Measurements from ENCODE around the gene SIPA1L3.
A peak's percentile ranks its signal among the peaks of the same experiment; 100 is the strongest.
"Not testable (repeated sequence)": the region's sequence is repeated elsewhere in the genome, so short reads cannot be mapped to it uniquely, and the experiment has no call there.

The SIPA1L3 gene

GRCh38 chr19:37906869-37907734 is at the start of gene SIPA1L3:
Gene SIPA1L3, plus strand, starts transcription at chr19:37907208. Its CDS starts 174,358 bp downstream, at chr19:38081566.
- peak; percentile 98 for DNase-seq

- DNase-seq, result no peak
Measured at GRCh38 chr19:37864501-37864900, 42.5 kb upstream of the SIPA1L3 start.

GRCh38 chr19:37865930-37866329 is 41.1 kb upstream of the SIPA1L3 start:
- DNase-seq, result not testable (repeated sequence)

- DNase-seq, result no peak
Measured at GRCh38 chr19:37867831-37868230, 39.2 kb upstream of the SIPA1L3 start.

GRCh38 chr19:37869766-37870340 is 37.2 kb upstream of the SIPA1L3 start:
- no peak for DNase-seq

- no peak for DNase-seq
Measured at GRCh38 chr19:37872383-37872782, 34.6 kb upstream of the SIPA1L3 start.

- no peak for DNase-seq
Measured at GRCh38 chr19:37874784-37875183, 32.2 kb upstream of the SIPA1L3 start.

- no peak for DNase-seq
Measured at GRCh38 chr19:37876032-37876431, 31.0 kb upstream of the SIPA1L3 start.

- DNase-seq, result no peak
Measured at GRCh38 chr19:37877147-37877546, 29.9 kb upstream of the SIPA1L3 start.

GRCh38 chr19:37885392-37885791 is 21.6 kb upstream of the SIPA1L3 start:
- DNase-seq, result no peak

- no peak for DNase-seq
Measured at GRCh38 chr19:37886571-37886970, 20.4 kb upstream of the SIPA1L3 start.

GRCh38 chr19:37893845-37894575 is 13.0 kb upstream of the SIPA1L3 start:
- no peak for DNase-seq

GRCh38 chr19:37896180-37896579 is 10.8 kb upstream of the SIPA1L3 start:
- no peak for DNase-seq

- no peak for DNase-seq
Measured at GRCh38 chr19:37899453-37899852, 7.6 kb upstream of the SIPA1L3 start.

GRCh38 chr19:37899966-37900365 is 7.0 kb upstream of the SIPA1L3 start:
- no peak for DNase-seq

GRCh38 chr19:37902668-37903067 is 4.3 kb upstream of the SIPA1L3 start:
- DNase-seq, result peak; percentile 78

- DNase-seq, result no peak
Measured at GRCh38 chr19:37903096-37903495, 3.9 kb upstream of the SIPA1L3 start.

GRCh38 chr19:37905946-37906868 is 801 bp upstream of the SIPA1L3 start, which contains the start of gene WDR87:
Gene WDR87, minus strand, starts transcription at chr19:37906594. Its CDS starts 8,355 bp downstream, at chr19:37898239.
- DNase-seq, result no peak

GRCh38 chr19:37907735-37908455 is 887 bp downstream of the SIPA1L3 start:
- no peak for DNase-seq

- no peak for DNase-seq
Measured at GRCh38 chr19:37909661-37910199, 2.7 kb downstream of the SIPA1L3 start.

GRCh38 chr19:37914908-37915307 is 7.9 kb downstream of the SIPA1L3 start:
- no peak for DNase-seq

All from femur (tissue), 1 donor.